Measurements from ENCODE around the gene SYNM.
"Not testable (repeated sequence)": the region's sequence is repeated elsewhere in the genome, so short reads cannot be mapped to it uniquely, and the experiment has no call there.

The SYNM gene

DNA sequence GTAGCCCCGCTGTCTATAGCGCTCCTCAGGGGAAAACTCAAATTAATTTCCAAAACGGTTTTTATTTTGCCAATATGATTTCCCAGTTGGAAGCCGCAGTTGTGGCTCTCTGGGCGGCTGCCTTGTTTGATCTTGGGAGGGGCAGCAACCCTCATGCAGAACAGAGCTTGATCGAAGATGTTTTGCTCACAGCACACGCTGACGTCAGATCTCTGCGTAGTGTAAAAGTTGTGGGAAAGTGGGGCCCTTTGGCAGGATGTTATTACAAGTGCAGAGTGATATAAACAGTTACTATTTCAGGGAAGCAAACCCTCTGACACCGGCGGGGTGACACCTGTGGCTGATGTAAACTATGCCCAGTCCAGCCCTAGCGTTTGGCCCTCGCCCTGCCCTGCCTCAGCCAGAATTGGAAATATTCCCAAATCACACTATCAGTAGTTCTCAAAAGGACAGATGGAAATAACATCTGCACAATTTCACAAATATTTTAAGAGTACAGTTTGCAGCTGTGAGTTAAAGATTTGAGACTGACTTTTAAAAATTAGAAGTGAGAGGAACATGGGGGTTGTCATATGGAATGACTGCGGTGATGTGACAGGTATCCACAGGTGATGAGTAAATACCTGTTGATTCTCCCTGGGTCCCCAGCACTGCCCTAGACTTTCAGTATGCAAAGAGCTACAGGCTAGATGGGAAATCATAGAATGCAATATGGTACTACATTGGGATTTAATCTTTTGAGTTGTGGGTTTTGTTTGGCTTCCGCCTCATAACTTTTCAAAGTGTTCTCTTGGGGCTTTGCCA, 1.7 kb downstream of the SYNM start:
- no peak for DNase-seq

DNA sequence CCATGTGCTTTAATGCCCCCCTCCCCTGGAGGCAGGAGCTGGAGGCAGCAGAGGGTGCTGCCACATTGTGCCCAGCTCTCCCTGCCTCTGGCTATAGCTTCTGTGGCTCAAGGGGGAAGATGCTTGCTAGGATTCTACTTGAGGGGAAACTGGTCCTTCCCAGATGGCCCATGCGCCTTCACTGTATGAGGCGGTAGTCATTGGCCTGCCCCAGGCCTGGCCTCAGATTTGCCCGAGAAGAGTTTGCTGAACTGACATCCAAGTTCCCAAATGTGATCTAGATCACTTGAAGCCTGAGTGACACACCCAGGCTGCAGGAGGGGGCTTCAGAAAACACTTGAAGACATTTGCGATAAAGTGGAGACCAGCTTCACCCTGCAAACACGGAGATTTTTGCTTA, 4.1 kb downstream of the SYNM start:
- no peak for DNase-seq

GRCh38 chr15:99109555-99110021, 4.7 kb downstream of the SYNM start:
- no peak for DNase-seq

- no peak for DNase-seq
These were observed 5.2 kb downstream of the SYNM start for GRCh38 chr15:99110093-99110492.

DNA sequence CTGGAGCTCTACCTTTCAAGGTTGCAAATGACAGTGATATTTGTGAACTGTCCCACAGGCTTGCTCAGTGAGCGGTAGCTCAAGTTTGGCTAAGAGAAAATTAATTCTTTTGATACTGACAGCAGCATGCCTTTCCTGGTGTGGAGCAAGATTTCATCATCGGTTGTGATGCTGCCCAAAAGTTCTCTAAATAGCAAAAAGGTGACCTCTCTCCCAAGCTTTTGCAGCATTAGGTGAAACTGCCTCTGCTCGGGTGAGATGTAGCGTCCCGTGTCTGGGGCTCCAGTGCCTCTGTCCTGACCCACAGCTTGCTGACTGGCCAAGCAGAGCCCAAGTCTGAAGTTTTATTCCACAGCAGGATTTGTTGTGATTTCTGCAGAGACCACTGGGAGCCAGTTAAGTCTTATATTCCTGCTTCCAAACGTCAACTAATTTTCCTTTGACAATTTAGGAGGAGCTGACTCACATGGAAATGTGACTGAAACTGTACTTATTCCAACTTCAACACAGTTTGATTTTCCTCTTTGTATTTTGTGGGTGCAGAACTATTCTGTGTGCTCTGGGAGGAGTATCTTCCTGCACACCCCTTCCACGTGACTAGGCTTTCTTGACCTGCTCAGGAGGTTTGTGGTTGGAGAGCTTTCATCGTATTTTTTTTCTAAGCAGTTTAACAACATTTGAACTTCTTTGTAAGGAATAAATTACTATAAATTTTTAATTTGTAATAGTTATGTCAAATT, 5.9 kb downstream of the SYNM start:
- DNase-seq: no peak

GRCh38 chr15:99111641-99112040, 6.8 kb downstream of the SYNM start:
- not testable (repeated sequence) for DNase-seq

DNA sequence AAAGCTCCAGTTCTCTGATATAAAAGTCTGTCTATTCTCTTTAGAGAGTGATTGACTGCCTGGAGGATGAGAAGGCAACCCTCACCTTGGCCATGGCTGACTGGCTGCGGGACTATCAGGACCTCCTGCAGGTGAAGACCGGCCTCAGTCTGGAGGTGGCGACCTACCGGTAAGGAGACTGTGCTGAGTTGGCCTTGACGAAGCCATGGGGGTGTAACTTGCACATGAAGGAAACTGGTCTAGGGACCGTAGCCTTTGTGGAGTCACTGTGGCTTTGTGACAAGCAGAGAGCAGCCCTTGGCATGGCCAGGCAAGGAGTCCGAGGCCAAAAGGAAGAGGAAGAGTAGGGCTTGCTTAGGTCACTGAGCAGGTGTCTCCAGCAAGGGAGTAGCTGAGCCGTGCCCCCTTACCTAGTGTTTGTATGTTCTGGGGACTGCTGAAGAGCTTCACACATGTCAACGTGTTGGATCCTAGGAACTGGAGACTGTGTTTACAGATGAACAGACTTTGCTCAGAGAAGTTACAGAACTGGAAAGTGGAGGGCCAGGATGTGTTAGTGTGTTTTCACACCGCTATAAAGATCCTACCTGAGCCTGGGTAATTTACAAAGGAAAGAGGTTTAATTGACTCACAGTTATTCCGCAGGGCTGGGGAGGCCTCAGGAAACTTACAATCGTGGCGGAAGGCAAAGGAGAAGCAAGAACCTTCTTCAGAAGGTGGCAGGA, 8.8 kb downstream of the SYNM start:
- no peak for DNase-seq

DNA sequence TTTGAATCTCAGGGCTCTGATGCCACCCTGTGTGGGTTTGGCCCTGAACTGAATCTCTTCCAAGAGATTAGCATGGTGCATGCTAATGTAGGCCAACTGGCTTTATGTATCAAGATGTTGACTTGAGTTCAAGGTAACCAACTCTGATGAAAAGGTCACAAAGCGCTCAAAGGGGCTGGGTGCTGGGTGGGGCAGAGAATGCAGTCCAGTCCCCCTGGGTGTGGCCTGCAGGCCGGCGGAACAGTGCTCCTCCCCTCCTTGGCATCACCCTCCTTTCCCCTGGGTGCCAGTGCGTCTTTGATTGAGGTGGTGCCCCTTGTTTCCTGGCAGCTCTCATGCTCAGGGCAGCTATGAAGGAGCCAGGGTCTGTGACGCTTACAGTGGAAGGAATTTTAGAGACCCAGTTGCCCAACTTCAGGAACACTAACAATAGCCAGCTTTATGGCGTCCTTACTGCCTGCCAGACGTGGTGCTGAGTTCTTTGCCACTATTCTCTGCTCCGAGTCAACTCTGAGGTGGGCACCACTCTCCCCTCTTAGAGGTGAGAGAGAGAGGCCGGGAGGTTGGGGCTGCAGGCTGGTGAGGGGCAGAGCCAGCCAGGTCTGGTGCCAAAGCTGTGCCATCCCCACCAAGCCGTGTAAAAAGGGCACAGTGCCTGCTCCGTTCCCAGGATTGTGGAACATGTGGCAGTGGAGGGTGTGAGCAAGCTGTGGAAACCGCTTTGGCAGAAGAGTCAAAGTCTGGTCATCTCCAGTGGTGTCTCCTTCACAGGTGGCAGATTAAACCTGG, 9.8 kb downstream of the SYNM start:
- no peak for DNase-seq

DNA sequence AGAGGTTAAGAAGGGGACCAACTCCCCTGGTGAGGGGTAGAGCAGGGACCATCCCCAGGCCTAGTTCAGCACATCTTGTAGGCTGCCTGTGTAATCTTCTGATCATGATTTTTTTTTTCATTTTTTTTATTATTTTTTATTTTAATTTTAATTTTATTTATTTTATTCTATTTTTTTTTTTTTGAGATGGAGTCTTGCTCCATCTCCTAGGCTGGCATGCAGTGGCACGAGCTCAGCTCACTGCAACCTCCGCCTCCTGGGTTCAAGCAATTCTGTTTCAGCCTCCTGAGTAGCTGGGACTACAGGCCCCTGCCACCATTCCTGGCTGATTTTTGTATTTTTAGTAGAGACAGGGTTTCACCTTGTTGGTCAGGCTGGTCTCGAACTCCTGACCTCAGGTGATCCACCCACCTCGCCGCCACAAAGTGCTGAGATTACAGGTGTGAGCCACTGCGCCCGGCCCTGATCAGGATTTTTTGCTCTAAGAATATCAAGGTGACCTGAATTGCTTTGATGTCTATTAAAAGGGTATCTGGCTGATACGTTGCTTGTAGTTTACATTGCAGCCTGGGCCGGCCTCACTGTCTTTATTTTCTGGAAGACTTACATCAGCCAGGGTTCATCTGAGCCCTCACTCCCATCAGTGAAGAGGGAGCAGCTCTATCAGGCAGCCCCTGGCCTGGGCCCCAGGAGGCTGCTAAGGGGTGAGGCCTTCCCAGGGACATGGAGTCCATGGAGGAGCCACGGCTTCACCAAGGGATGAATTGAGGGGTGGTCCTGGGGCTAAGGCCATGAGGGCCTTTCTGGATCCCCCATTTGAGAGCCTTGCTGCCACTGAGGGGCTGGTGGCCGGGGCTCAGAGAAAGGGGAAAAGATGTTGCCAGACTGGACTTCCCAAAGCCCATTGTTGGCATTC, 10.7 kb downstream of the SYNM start:
- DNase-seq: no peak

DNA sequence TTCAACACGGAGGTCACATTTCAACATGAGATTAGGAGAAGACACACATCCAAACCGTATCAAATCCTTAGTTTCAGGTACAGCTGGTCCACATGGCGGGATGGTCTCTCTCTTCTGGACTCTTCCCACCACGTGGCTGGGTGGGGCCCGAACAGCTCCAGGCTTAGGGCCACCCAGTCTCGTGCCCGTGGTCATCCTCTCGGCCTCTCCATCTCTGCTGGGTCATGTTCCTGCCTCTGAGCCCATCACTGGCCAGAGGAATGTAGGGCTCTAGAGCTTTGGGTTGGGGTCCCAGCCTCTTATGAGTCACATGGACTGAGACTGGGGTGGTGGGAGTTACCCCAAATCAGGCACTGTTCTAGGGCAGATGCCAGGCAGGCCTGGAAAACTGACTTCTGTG, 12.2 kb downstream of the SYNM start:
- DNase-seq: no peak

- no peak for DNase-seq
These were observed 12.8 kb downstream of the SYNM start for GRCh38 chr15:99117563-99118257.

DNA sequence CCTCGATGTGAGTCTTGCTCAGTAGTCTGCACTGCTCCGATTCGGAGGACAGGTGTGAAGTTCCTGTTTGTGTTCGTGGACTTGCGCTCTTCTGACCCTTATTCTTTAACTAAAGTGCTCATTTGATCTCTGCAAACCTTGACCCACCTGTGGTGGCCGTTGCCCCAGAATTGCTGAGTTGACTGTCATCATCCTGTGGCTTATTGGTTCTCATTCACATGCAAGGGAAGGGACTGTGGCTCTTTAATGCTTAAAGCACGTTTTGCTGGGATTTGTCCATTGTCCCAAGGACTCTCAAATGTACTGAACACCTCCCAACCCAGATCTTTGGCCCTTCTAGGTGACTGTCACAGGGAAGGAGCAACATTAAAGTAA, 13.4 kb downstream of the SYNM start:
- no peak for DNase-seq

DNA sequence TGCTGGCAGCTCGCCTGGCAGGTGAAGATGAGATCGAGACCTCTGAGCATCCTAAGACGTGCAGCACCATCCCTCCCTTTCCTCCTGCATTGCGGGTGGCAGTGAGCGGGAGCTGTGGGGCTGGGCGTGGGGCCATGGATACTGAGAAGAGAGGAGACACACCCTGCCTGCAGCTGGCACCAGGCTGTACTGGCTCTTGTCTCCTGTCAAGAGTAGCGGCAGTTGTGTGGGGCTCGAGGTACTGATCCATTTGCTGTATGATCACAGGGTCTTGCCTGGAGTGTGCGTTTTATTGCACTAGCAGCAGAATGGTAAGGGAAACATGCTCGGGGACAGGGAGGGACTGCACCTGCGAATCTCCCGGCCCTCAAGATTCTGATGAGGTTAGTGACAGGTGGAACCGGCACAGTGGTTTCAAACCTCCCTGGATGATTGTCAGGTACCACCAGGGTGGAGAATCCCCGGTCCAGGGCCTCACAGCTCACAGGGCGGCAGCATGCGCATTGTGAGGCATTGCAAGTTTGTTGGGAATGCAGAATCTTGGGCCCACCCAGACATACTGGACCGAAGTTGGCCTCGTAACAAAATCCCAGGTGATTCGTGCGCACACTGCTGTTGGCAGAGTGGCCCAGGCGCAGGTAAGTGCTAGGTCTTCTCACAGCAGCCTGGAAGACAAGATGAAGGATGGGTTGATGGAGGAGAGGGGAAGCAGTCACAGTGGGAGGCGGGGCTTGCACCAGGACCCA, 14.1 kb downstream of the SYNM start:
- no peak for DNase-seq

- DNase-seq: no peak
These were observed 15.3 kb downstream of the SYNM start for GRCh38 chr15:99120050-99120777.

DNA sequence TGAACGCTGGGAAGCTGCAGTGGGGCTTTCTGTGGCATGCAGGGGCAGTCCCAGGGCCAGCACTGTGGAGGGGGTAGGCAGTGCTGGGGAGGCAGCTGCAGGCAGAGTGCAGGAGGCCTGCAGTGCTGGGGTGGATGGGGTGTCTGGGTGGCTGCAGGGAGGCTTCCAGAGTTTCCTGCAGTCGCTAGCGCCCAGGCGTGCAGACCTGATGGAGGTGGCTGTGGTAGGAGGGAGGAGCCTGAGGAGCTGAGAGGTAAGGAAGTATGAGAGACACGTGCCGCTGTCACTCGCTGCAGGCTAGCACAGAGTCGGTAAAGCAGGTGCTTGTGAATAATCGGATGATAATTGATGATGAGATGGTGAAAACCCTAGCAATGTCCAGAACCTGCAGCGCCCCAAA, 16.3 kb downstream of the SYNM start:
- no peak for DNase-seq

GRCh38 chr15:99121691-99122410, 17.0 kb downstream of the SYNM start:
- DNase-seq: no peak

DNA sequence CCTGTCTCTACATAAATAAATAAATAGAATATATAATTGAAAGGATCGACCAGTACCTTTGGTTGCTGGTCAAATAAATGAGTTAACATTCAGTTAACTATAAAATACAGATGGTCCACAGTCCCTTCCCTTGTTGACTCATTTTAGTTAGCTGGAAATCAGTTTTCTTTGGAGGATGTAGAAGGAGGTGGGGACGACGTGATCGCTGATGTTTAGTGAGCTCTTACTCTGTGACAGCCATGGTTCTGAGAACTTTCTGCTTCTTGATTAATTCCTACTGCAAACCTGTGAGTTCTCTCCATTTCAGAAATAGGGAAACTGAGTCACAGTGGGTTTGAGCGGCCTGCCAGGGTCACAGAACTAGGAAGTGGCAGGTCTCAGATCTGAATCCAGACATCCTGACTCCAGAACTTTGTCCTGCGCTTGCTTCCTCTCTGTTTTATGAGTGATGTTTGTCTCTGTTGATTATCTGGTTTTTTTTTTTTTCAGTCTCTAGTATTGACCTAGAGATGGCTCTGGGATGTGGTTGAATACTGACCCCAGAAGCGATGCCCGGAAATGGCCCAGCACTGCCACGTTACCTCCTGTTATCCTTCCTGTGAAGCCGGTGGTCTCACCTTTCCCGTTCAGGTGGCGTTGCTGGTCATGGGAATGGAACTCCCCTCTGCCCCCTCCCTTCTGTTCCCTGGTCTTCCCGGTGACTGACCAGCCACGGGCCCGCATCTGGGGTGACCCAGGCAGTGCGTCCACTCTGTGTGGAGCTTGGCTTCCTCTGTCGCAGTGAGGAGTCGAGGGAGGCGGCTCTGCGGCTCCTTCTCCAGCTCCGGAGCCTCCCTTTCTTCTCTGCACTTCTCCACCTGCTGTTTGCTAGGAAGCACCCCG, 18.2 kb downstream of the SYNM start:
- DNase-seq: no peak

Measured in NCI-H1694 treated with DMSO at 0.1 percent for 48 hours (cell line).